ENCODE results near the gene LILRA1. TPM values are rescaled to one million over a fixed set of nuclear protein-coding genes. Genes with fewer than 3 reads are reported as not detected.
"Not testable (repeated sequence)": the region's sequence is repeated elsewhere in the genome, so short reads cannot be mapped to it uniquely, and the experiment has no call there.

LILRA1 gene
- total RNA-seq, 1 experiment from 2014 or later = not detected

DNA sequence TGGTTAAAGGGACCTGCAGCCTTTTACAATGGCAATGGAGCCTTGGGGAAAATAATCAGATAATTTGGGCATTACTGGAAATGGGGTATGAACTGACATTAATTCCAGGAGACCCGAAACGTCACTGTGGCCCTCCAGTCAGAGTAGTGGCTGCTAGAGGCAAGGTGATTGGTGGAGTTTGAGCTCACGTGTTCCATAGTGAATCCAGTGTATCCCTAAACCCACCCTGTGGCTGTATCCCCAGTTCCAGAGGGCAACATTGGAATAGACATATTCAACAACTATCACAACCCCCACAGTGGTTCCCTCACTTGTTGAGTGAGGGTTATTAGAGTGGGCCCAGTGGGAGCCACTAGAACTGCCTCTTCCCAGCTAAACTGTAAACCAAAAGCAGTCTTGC, 23.1 kb upstream of the LILRA1 start:
- Histone ChIP-seq H4K20me1 (ENCODE audit: insufficient read depth) (no peaks in the 10 kb centered on the region), H3K36me3 (ENCODE audit: control insufficient read depth in 1 of 2, insufficient read depth in 2 of 2, low read length in 2 of 2) (no peaks in the 10 kb centered on the region), H3K4me1 (ENCODE audit: control insufficient read depth in 1 of 2, insufficient read depth in 2 of 2, low read length in 2 of 2) (no peaks in the 10 kb centered on the region), H3K27me3 (ENCODE audit: insufficient read depth, low read length) (peaks cover 71% of the 10 kb centered on the region), H2AFZ (ENCODE audit: low read depth, low read length, poor library complexity, severe bottlenecking) (no peak overlapping the region), H3K79me2 (ENCODE audit: insufficient read depth, low read length) (no peaks in the 10 kb centered on the region), H3K4me3 (replicated peaks in 1 of 2; ENCODE audit: low read depth in 1 of 2, low read length in 2 of 2) (no peak overlapping the region), H3K9ac (ENCODE audit: low read length) (no peak overlapping the region), H3K9me2 (ENCODE audit: insufficient read depth) (no peaks in the 10 kb centered on the region), H3K9me3 (ENCODE audit: control insufficient read depth in 1 of 2, insufficient read depth in 1 of 2, low read depth in 1 of 2, low read length in 2 of 2) (no peaks in the 10 kb centered on the region), H3K27ac (ENCODE audit: low read depth, low read length) (no peak overlapping the region), H3K4me2 (ENCODE audit: low read length) (no peak overlapping the region)
- DNase-seq (ENCODE audit: low read depth, low spot score) = no peak
- BruUV-seq (replicated peaks) = no TSS peak
- no peak for ATAC-seq
- no peak for TF ChIP-seq SP1 (IDR thresholded peaks at IDR 0.05; ENCODE audit: low read depth)
- no peak for TF ChIP-seq SIN3A (IDR thresholded peaks at IDR 0.05; ENCODE audit: low read depth)
- TF ChIP-seq POLR2AphosphoS5 (IDR thresholded peaks at IDR 0.05; ENCODE audit: low read depth, low read length) = no peak
- TF ChIP-seq ZNF274 (IDR thresholded peaks at IDR 0.05; ENCODE audit: low read depth, low read length) = no peak
- no peak for TF ChIP-seq EZH2 (IDR thresholded peaks at IDR 0.05)
- TF ChIP-seq, protein P1, sequence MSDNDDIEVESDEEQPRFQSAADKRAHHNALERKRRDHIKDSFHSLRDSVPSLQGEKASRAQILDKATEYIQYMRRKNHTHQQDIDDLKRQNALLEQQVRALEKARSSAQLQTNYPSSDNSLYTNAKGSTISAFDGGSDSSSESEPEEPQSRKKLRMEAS (IDR thresholded peaks at IDR 0.05) = no peak
- no peak for TF ChIP-seq POLR2A (IDR thresholded peaks at IDR 0.05; ENCODE audit: borderline replicate concordance, extremely low read depth, insufficient read depth, insufficient read length)
- TF ChIP-seq SRF (IDR thresholded peaks at IDR 0.05; ENCODE audit: low read depth) = no peak
- TF ChIP-seq, protein P2, sequence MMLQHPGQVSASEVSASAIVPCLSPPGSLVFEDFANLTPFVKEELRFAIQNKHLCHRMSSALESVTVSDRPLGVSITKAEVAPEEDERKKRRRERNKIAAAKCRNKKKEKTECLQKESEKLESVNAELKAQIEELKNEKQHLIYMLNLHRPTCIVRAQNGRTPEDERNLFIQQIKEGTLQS (IDR thresholded peaks at IDR 0.05) = no peak
- no peak for TF ChIP-seq JUND (IDR thresholded peaks at IDR 0.05)
- TF ChIP-seq, protein P3, sequence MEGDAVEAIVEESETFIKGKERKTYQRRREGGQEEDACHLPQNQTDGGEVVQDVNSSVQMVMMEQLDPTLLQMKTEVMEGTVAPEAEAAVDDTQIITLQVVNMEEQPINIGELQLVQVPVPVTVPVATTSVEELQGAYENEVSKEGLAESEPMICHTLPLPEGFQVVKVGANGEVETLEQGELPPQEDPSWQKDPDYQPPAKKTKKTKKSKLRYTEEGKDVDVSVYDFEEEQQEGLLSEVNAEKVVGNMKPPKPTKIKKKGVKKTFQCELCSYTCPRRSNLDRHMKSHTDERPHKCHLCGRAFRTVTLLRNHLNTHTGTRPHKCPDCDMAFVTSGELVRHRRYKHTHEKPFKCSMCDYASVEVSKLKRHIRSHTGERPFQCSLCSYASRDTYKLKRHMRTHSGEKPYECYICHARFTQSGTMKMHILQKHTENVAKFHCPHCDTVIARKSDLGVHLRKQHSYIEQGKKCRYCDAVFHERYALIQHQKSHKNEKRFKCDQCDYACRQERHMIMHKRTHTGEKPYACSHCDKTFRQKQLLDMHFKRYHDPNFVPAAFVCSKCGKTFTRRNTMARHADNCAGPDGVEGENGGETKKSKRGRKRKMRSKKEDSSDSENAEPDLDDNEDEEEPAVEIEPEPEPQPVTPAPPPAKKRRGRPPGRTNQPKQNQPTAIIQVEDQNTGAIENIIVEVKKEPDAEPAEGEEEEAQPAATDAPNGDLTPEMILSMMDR (IDR thresholded peaks at IDR 0.05 in 2 of 3, conservative IDR thresholded peaks at IDR 0.05 in 1 of 3; ENCODE audit: borderline replicate concordance in 1 of 3, insufficient read depth in 1 of 3, low read depth in 2 of 3, low read length in 2 of 3) = no peak
- TF ChIP-seq RAD21 (IDR thresholded peaks at IDR 0.05; ENCODE audit: low read depth) = no peak
- TF ChIP-seq EZH2phosphoT487 (IDR thresholded peaks at IDR 0.05; ENCODE audit: borderline replicate concordance) = no peak
- TF ChIP-seq, protein P4, sequence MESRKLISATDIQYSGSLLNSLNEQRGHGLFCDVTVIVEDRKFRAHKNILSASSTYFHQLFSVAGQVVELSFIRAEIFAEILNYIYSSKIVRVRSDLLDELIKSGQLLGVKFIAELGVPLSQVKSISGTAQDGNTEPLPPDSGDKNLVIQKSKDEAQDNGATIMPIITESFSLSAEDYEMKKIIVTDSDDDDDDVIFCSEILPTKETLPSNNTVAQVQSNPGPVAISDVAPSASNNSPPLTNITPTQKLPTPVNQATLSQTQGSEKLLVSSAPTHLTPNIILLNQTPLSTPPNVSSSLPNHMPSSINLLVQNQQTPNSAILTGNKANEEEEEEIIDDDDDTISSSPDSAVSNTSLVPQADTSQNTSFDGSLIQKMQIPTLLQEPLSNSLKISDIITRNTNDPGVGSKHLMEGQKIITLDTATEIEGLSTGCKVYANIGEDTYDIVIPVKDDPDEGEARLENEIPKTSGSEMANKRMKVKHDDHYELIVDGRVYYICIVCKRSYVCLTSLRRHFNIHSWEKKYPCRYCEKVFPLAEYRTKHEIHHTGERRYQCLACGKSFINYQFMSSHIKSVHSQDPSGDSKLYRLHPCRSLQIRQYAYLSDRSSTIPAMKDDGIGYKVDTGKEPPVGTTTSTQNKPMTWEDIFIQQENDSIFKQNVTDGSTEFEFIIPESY (IDR thresholded peaks at IDR 0.05; ENCODE audit: extremely low read depth, insufficient replicate concordance, low read length) = no peak
- intact Hi-C loops (cut with micrococcal nuclease) = no loop called here
- ChIA-PET POLR2A (no interaction called here), CTCF (no interaction called here), RAD21 (ENCODE audit: low non-redundant PET in 1 of 2, low total read pairs in 2 of 2, uncharacterized antibody in 2 of 2, unreplicated experiment in 2 of 2) (no interaction called here)

DNA sequence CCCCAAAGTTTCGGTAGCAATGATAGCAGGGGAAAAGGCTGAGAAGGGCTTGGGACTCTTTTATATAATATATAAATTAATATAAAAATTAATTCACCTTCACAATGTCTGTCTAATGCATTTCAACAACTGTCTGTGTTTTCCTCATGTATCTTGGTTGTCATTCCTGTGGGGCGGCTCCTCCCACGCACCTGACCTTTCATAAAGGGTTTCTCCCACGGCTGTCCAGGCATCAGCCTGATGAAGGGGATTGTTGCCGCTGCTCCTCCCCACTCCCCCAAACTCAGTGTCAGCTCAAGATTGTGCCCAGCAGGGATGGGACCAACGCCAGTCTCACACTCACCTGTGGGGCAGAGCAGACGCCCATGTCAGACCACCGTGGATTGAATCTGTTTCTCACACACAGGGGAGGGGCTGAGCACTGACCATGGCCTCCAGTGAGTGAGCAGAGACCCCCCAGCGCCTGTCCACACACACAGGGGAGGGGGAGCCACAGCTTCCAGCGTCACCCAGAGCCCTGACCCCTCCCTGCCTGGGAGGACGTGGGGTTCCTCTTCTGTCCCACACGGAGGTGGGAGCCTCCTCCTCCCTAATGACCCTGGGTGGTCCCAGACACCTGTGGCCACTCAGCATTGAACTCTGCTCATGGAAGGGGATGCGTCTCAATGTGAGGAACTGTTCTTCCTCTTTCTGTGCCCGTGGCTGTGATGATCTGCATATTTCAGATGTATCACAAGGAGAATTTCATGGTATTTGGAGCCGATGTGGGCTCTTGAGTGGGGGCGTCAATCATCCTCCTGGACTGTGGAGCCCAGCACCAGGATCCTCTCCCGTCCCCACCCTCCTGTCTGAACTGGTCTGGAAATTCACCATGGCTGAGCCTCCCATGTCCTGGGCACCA, 21.5 kb upstream of the LILRA1 start:
- H3K9ac ChIP-seq (ENCODE audit: low read length); CTCF ChIA-PET; intact Hi-C loops (cut with micrococcal nuclease); DNase-seq (ENCODE audit: low read depth, low spot score); H3K4me3 ChIP-seq (replicated peaks in 1 of 2; ENCODE audit: low read depth in 1 of 2, low read length in 2 of 2); POLR2A ChIA-PET; H2AFZ ChIP-seq (ENCODE audit: low read depth, low read length, poor library complexity, severe bottlenecking); H3K27ac ChIP-seq (ENCODE audit: low read depth, low read length); H3K79me2 ChIP-seq (ENCODE audit: insufficient read depth, low read length); H4K20me1 ChIP-seq (ENCODE audit: insufficient read depth); BruUV-seq (replicated peaks); H3K9me3 ChIP-seq (ENCODE audit: control insufficient read depth in 1 of 2, insufficient read depth in 1 of 2, low read depth in 1 of 2, low read length in 2 of 2); RAD21 ChIA-PET (ENCODE audit: low non-redundant PET in 1 of 2, low total read pairs in 2 of 2, uncharacterized antibody in 2 of 2, unreplicated experiment in 2 of 2); H3K36me3 ChIP-seq (ENCODE audit: control insufficient read depth in 1 of 2, insufficient read depth in 2 of 2, low read length in 2 of 2); ATAC-seq; H3K4me1 ChIP-seq (ENCODE audit: control insufficient read depth in 1 of 2, insufficient read depth in 2 of 2, low read length in 2 of 2); H3K4me2 ChIP-seq (ENCODE audit: low read length); H3K9me2 ChIP-seq (ENCODE audit: insufficient read depth): not testable (repeated sequence)
- H3K27me3 ChIP-seq (ENCODE audit: insufficient read depth, low read length) = peaks cover 58% of the 10 kb centered on the region
